Karpas-422 (cell line): Measurements from ENCODE around the gene UPK1B. TPM values are rescaled to one million over a fixed set of nuclear protein-coding genes. Genes with fewer than 3 reads are reported as not detected.

Experiments used
- DNase-seq: peaks from one replicate; pipeline ENCODE4 v3.0.0-alpha.2; 2015
- H2AFZ ChIP-seq: fragments of 200-600 bp; sonication (generic); 2 replicates; pipeline ENCODE4 v1.6.1; 2014; ENCODE audit warnings: antibody characterized with exemption, low read length, mixed read lengths
- H3K27ac ChIP-seq: fragments of 200-600 bp; sonication (generic); 2 replicates; pipeline ENCODE4 v1.5.1; 2014; ENCODE audit warnings: mild to moderate bottlenecking, low read length, moderate library complexity
- H3K27me3 ChIP-seq: fragments of 200-600 bp; sonication (generic); 2 replicates; pipeline ENCODE4 v1.6.1; 2014; ENCODE audit warnings: low read length, mixed read lengths
- H3K36me3 ChIP-seq: fragments of 200-600 bp; sonication (generic); 2 replicates; pipeline ENCODE4 v1.6.1; 2014; ENCODE audit warnings: low read length, mixed read lengths; ENCODE audit not compliant: insufficient read depth
- H3K4me1 ChIP-seq: fragments of 200-600 bp; sonication (generic); 2 replicates; pipeline ENCODE4 v1.6.1; 2014; ENCODE audit warnings: mild to moderate bottlenecking, low read length, mixed read lengths
- H3K4me2 ChIP-seq: fragments of 200-600 bp; sonication (generic); 2 replicates; pipeline ENCODE4 v1.6.1; 2014; ENCODE audit warnings: low read length, low read depth, mild to moderate bottlenecking; ENCODE audit not compliant: poor library complexity, severe bottlenecking
- H3K4me3 ChIP-seq: fragments of 200-600 bp; sonication (generic); 2 replicates; pipeline ENCODE4 v1.5.1; 2014; ENCODE audit warnings: mild to moderate bottlenecking, antibody characterized with exemption, low read length, mixed read lengths
- H3K79me2 ChIP-seq: fragments of 200-600 bp; sonication (generic); 2 replicates; pipeline ENCODE4 v1.6.1; 2014; ENCODE audit warnings: mild to moderate bottlenecking, low read length, mixed read lengths
- H3K9ac ChIP-seq: fragments of 200-600 bp; sonication (generic); 2 replicates; pipeline ENCODE4 v1.6.0; 2014; ENCODE audit warnings: low read length
- H3K9me2 ChIP-seq: fragments of 200-600 bp; sonication (generic), shearing (Covaris generic); replicated peaks from 2 replicates; pipeline ENCODE4 v1.6.0; 2014; ENCODE audit warnings: mild to moderate bottlenecking, low read length, moderate library complexity; ENCODE audit not compliant: insufficient read depth
- H3K9me3 ChIP-seq: fragments of 300-700, 200-600 bp; sonication (generic); 2 replicates; pipeline ENCODE4 v1.6.1; 2014; ENCODE audit warnings: low read length, mixed read lengths
- H4K20me1 ChIP-seq: fragments of 200-600 bp; sonication (generic); 2 replicates; pipeline ENCODE4 v1.6.1; 2014; ENCODE audit warnings: mild to moderate bottlenecking, antibody characterized with exemption, low read length, low read depth; ENCODE audit not compliant: insufficient read depth
- total RNA-seq: library from RNA; depleted of rRNA; stranded (reverse); fragments of >200 nt; shearing (Covaris generic); gene quantifications from 2 replicates; pipeline ENCODE4 v1.2.3, GENCODE V29; 2014; ENCODE audit warnings: low replicate concordance

UPK1B gene
- total RNA-seq, 1 experiment from 2014 or later: not detected

DNA sequence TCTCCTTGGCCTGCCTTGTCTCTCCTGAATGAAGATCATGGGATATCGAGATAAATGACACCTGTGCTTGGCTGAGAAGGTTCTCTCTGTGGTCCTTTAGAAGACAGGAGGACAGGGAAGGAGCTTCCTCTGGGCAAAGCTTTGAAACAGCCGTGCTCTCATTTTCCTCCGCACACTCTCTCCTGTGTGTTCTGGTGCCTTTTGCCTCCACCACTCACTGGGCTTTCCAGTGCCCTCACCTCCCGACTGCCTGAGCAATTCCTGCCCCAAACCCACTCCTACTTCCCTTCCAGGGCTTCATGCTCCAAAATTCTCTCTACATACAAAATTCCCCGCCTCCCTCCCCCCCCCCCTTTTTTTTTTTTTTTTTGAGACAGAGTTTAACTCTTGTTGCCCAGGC lies 32.3 kb downstream of the UPK1B start:
- Histone ChIP-seq H3K9me2 (no peaks in the 10 kb centered on the region), H3K36me3 (no peaks in the 10 kb centered on the region), H3K79me2 (no peaks in the 10 kb centered on the region), H2AFZ (no peak overlapping the region), H3K27me3 (no peaks in the 10 kb centered on the region), H3K4me1 (no peaks in the 10 kb centered on the region), H3K27ac (no peak overlapping the region), H3K9me3 (no peaks in the 10 kb centered on the region), H4K20me1 (no peaks in the 10 kb centered on the region), H3K4me3 (no peak overlapping the region), H3K9ac (no peak overlapping the region), H3K4me2 (no peak overlapping the region)
- DNase-seq: no peak

DNA sequence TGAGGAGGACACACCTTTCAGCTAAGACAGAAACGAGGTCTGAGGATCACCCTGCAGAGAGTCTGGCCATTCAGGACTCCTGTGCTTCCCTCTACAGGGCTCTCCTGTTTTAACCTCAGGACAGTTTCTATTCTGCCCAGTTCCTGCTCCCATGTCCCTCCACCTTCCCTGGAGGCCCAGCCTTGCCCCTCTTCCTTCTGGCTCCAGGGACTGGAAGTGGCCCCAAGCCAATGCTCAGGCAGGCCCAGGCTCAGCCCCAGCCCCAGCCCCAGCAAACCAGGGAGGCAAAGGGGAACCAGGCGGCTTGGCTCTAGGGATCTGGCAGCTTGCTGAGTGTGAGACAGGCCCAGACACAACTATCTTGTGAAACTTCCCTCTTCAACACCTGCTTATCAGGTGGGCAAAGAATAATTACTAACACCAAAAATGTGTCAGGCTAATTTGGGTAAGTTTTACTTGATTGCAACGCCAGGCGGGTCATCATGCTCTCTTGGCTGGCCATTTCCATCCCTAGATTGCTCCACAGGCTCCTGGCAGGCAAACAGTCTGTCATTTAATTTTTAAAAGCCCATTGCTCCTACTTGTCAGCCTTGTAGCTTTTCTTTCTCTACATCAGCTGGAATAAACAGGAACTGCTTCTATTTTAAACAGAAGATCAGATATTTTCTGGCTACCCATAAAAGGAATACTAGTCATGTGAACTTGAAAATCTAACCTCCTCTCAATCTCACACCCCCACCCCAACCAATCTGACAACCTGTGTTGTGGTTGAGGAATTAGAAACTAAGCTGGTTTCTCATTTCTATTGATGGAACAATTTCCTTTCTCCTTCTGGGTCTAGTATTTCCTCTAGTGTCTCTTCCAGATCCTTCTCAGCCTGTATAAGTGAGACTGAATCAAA lies 33.5 kb downstream of the UPK1B start:
- DNase-seq: no peak
- no peak overlapping the region for H3K27ac ChIP-seq
- H3K4me3 ChIP-seq: no peak overlapping the region

DNA sequence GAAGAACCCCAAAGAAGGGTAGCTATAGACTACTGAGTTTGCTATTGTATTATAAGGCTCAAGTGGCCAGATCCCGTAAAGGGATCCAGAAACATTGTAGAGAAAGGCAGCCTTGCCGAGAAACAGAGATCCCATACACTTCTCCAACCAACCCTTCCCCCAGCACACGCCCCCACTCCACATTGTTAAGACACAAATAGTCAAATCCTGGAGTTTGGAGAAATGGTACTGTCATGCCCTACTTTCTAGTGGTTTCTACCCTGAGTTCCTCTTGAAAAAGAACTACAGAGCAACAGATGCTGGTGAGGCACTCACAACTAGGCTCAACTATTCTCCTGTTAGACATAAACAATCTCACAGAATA lies 34.1 kb downstream of the UPK1B start:
- no peaks in the 10 kb centered on the region for H3K9me3 ChIP-seq
- H3K4me2 ChIP-seq: no peak overlapping the region
- H3K4me3 ChIP-seq: no peak overlapping the region
- no peak overlapping the region for H3K9ac ChIP-seq
- no peaks in the 10 kb centered on the region for H3K9me2 ChIP-seq
- no peaks in the 10 kb centered on the region for H3K27me3 ChIP-seq
- no peak overlapping the region for H2AFZ ChIP-seq
- H3K79me2 ChIP-seq: no peaks in the 10 kb centered on the region
- peaks cover 6% of the 10 kb centered on the region; the same call in 1 of the 2 replicates for H3K36me3 ChIP-seq
- no peaks in the 10 kb centered on the region for H4K20me1 ChIP-seq
- no peak for DNase-seq
- H3K4me1 ChIP-seq: no peaks in the 10 kb centered on the region
- H3K27ac ChIP-seq: no peak overlapping the region

More for the DNA sequence above, 33.5 kb downstream of the UPK1B start:
- H3K36me3 ChIP-seq: 0 out of 2 replicates have a peak, but pooled peaks cover under 1% of the 10 kb centered on the region
- no peak overlapping the region for H2AFZ ChIP-seq
- H3K4me2 ChIP-seq: no peak overlapping the region
- H3K79me2 ChIP-seq: no peaks in the 10 kb centered on the region
- H3K9me3 ChIP-seq: no peaks in the 10 kb centered on the region
- no peaks in the 10 kb centered on the region for H3K27me3 ChIP-seq
- H3K9ac ChIP-seq: no peak overlapping the region
- H3K4me1 ChIP-seq: no peaks in the 10 kb centered on the region
- H4K20me1 ChIP-seq: no peaks in the 10 kb centered on the region
- no peaks in the 10 kb centered on the region for H3K9me2 ChIP-seq

DNA sequence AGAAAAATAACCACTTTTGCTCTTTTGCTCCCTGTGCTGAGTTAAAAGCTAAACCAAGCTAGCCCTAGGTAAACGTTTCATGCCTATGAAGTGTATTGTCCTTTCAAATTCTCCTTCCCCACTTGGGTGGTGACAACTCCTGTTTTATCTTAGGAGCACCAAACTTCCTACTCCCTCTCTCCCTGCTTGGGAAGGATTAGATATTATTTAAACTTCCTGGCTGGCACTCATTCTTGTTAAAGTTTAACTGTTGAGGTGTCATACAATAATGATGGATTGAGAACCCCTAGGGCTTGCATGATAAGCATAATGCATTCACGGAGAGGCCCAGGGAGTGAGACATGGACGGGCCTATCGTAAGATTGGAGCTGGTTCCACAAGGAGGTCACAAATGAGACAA lies 37.8 kb downstream of the UPK1B start:
- Histone ChIP-seq H3K9me3 (no peaks in the 10 kb centered on the region), H3K9ac (no peak overlapping the region), H3K4me1 (no peaks in the 10 kb centered on the region), H3K4me3 (no peak overlapping the region), H3K79me2 (no peaks in the 10 kb centered on the region), H3K9me2 (no peaks in the 10 kb centered on the region), H3K27ac (no peak overlapping the region), H3K4me2 (no peak overlapping the region), H3K36me3 (peaks cover 30% of the 10 kb centered on the region), H4K20me1 (no peaks in the 10 kb centered on the region), H2AFZ (no peak overlapping the region), H3K27me3 (no peaks in the 10 kb centered on the region)
- DNase-seq: no peak

DNA sequence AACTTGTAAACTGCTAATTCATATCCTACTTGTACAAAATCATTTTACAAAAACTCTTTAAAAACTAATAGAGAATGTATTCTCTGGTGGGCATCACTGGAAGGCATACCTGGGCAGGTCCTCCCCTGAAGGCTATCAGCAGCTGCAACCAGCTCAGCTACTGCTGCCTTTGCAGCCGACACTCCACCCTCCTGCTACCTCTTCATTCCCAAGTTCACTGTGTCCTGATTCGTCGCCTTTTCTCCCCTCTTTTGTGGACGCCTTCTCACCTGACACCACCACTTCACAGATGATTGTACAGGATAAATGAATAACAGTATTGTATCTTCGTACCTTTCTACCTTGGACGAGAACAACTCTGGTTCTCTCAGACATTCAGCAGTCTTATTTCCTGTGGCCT lies 38.4 kb downstream of the UPK1B start:
- Histone ChIP-seq H4K20me1 (no peaks in the 10 kb centered on the region), H3K9me3 (no peaks in the 10 kb centered on the region), H3K9me2 (no peaks in the 10 kb centered on the region), H2AFZ (no peak overlapping the region), H3K36me3 (peaks cover 30% of the 10 kb centered on the region), H3K9ac (no peak overlapping the region), H3K4me1 (no peaks in the 10 kb centered on the region), H3K27me3 (no peaks in the 10 kb centered on the region), H3K4me3 (no peak overlapping the region), H3K27ac (no peak overlapping the region), H3K4me2 (no peak overlapping the region), H3K79me2 (no peaks in the 10 kb centered on the region)
- no peak for DNase-seq

DNA sequence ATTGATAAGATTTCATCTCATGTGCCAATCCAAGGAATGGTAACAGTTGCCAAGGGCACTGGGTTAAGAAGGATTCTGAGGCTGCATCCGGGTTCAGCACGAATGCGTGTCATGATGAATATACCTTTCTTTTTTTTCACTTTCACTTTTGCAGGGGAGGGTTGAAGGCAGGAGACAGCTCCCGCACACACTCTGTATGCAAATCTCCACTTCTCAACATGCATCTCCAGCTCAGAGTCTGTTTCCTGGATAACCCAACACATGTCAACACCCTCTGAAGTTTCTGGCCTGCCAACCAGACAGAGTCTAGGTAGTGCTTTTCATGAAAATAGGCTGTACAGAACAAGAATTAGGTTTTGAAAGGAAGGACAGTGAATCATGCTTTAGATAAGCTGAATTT lies 45.7 kb downstream of the UPK1B start:
- Histone ChIP-seq H3K4me2 (no peak overlapping the region), H3K9me2 (no peaks in the 10 kb centered on the region), H4K20me1 (no peaks in the 10 kb centered on the region), H3K4me1 (peaks cover 3% of the 10 kb centered on the region; the same call in 1 of the 2 replicates), H3K9me3 (no peaks in the 10 kb centered on the region), H3K79me2 (no peaks in the 10 kb centered on the region), H3K27me3 (no peaks in the 10 kb centered on the region), H3K27ac (no peak overlapping the region), H3K9ac (no peak overlapping the region), H3K4me3 (no peak overlapping the region), H2AFZ (no peak overlapping the region), H3K36me3 (peaks cover 13% of the 10 kb centered on the region; the same call in 1 of the 2 replicates)
- DNase-seq: no peak

DNA sequence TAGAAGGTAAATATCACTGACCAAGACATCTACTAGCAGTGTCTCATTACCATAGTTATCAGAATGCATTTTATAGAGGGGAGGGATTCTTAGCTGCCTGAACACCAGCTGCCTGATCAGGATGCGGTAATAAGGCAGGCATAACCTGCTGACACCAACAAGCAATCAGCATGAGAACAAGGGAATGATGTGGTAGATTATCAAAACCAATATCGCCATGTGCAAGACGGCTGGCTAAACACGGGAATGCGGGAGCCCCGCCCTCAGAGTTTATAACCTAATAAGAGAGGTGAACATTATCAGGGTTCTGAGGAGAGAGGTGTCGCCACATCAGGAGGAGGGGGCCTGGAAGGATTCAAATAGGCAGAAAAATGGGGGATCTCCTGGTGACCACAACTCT lies 46.8 kb downstream of the UPK1B start:
- Histone ChIP-seq H3K4me3 (no peak overlapping the region), H3K9me3 (no peaks in the 10 kb centered on the region), H3K9ac (no peak overlapping the region), H3K27me3 (no peaks in the 10 kb centered on the region), H3K4me2 (no peak overlapping the region), H3K4me1 (peaks cover 3% of the 10 kb centered on the region; the same call in 1 of the 2 replicates), H3K27ac (no peak overlapping the region), H2AFZ (no peak overlapping the region), H3K36me3 (peaks cover 8% of the 10 kb centered on the region; the same call in 1 of the 2 replicates), H3K79me2 (no peaks in the 10 kb centered on the region), H4K20me1 (no peaks in the 10 kb centered on the region), H3K9me2 (no peaks in the 10 kb centered on the region)
- no peak for DNase-seq

DNA sequence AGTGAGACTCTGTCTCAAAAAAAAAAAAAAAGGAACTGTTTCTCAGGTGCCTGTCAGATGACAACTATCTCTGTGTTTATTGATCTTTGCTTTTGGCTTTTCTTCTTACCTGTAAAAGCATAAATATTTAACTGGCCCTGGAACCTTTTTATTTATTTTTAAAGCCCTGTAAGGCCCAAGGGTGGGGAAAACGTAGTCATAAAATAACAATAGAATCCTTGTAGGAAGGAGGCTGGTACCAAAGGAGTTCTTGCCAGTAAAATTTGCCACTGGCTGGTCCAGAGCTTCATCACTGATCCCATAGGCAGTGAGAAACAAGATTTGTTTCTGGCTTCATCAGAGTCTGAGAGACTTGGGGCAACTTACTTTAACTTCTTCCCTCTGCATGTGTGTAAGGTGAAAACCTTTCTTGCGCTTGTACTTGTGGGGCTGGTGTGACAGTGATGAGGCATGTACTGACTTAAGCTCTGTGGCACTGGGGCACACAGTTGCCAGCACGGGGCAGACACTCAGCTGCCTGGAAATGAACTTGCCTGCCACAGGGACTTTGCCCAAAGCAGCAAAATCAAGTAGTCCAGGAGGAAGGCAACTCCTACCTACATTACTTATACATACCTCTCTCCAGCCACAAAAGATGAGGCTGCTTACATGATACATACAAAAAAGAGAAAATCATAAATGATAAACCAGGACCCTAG lies 47.7 kb downstream of the UPK1B start:
- Histone ChIP-seq H3K4me1 (peaks cover 3% of the 10 kb centered on the region; the same call in 1 of the 2 replicates), H3K36me3 (no peaks in the 10 kb centered on the region; the same call in 1 of the 2 replicates), H4K20me1 (no peaks in the 10 kb centered on the region), H2AFZ (no peak overlapping the region), H3K27ac (no peak overlapping the region), H3K9ac (no peak overlapping the region), H3K9me2 (no peaks in the 10 kb centered on the region), H3K4me3 (no peak overlapping the region), H3K27me3 (no peaks in the 10 kb centered on the region), H3K79me2 (no peaks in the 10 kb centered on the region), H3K4me2 (no peak overlapping the region), H3K9me3 (no peaks in the 10 kb centered on the region)
- DNase-seq: no peak
